GM13977 (cell line): ENCODE data around the gene HCN4.

Experiments
- DNase-seq: peaks from one replicate; pipeline ENCODE4 v3.0.0; 2012; ENCODE audit warnings: low spot score
- in situ Hi-C: fragments of 300-500 bp; cut with MboI; formaldehyde crosslinking; loops from one replicate; pipeline ENCODE4 v1.12.0; 2022; ENCODE audit warnings: low sequenced_read_pairs, low pct_unique_long_range_greater_than_20kb, mixed read lengths, inconsistent platforms; ENCODE audit not compliant: unreplicated experiment
- TF ChIP-seq, protein P1 (sequence below): IDR thresholded peaks from 2 replicates; pipeline ENCODE4 v1.5.1; 2012; ENCODE audit warnings: mild to moderate bottlenecking, control low read depth; ENCODE audit not compliant: insufficient read depth; ENCODE audit errors: extremely low read depth, missing control alignments

Gene HCN4

DNA sequence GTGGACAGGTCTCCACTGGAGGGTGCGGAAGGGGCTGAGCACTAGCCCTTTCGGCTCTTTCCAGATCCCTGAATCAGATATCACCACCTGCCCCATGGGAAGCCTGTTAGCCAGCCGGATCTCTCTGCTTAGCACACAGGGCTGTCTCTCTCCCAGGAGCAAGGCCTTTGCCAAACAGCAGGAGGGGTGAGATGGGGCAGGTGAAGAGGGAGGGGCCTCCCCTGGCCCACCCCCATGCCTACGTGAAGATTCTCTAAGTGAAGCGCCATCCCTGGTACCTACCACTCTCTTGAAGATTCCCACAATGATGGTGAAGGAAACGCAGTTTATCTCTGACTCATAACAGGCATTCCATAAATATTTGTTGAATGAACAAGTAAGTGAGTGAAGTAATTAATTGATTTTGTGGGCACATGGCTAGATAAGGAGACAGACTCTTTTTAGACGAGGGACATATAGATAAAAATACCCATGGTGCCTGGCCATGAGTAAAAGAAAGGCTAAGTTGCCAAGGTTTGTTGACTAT, 19.6 kb upstream of the HCN4 start:
- TF ChIP-seq, protein P1, sequence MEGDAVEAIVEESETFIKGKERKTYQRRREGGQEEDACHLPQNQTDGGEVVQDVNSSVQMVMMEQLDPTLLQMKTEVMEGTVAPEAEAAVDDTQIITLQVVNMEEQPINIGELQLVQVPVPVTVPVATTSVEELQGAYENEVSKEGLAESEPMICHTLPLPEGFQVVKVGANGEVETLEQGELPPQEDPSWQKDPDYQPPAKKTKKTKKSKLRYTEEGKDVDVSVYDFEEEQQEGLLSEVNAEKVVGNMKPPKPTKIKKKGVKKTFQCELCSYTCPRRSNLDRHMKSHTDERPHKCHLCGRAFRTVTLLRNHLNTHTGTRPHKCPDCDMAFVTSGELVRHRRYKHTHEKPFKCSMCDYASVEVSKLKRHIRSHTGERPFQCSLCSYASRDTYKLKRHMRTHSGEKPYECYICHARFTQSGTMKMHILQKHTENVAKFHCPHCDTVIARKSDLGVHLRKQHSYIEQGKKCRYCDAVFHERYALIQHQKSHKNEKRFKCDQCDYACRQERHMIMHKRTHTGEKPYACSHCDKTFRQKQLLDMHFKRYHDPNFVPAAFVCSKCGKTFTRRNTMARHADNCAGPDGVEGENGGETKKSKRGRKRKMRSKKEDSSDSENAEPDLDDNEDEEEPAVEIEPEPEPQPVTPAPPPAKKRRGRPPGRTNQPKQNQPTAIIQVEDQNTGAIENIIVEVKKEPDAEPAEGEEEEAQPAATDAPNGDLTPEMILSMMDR: no peak
- in situ Hi-C loops: no loop called here
- no peak for DNase-seq

DNA sequence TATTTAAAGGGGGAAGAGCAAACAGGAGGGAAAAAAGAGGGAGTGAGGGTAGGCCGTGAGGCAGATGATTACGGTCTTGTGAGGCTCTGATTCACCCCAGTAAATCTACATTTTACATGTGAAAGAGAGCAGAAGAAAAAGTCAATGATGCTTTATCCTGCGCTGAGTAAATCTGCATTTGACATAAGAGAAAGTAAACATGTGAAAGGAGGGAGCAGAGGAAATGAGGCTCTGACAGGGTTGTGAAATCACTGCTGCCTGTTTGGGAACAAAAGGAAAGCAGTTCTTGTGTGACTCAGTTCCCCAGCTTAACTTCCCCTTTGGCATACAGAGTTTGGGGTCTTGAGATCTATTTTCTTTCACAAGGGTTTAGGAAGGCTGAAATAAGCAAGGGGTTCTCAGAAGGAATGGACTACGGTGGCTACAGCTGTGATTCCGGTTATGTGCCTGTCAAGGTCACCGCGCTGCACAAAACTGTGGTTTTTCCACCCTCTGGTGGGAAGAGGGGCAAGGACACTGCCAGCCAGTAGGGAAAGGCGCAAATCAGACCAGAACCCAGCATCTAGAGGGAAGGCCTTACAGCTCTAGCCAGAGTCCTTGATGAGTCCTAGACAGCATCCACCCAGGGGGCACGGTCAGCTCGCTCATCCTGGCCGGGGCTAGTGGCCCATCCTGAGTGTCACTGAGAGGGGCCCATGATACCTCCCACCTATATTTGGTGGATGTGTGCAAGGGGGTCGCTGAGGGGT, 18.9 kb upstream of the HCN4 start:
- in situ Hi-C loops: no loop called here
- no peak for DNase-seq
- TF ChIP-seq, protein P1: no peak

DNA sequence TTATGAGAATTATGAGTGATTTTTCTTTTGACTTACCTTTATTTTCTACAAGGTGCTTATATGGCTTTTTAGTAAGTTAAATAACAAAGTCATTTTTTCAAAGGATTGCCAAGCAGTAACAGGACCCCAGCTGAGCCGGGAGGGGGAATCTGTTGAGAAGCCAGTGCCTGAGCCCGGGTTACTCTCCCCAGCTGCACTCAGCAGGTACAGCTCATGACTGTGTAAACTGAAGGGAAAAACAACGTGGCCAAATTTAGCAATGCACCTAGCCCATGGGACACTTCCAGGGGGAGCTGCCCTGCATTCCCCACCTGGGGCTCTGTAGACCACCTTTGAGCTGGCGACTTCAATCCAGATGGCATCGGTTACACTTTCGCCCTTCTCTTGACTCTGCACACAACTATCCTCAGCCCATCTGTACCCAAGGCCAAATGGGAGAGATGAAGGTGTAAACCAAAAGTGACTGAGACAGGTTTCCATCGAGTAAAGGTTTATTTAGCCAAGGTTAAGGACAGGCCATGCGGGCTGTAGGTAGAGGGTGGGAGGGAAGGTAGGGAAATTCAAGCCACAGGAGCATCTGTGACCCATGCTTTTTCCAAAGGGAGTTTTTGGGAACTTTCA, 18.2 kb upstream of the HCN4 start:
- no peak for DNase-seq
- TF ChIP-seq, protein P1: no peak

DNA sequence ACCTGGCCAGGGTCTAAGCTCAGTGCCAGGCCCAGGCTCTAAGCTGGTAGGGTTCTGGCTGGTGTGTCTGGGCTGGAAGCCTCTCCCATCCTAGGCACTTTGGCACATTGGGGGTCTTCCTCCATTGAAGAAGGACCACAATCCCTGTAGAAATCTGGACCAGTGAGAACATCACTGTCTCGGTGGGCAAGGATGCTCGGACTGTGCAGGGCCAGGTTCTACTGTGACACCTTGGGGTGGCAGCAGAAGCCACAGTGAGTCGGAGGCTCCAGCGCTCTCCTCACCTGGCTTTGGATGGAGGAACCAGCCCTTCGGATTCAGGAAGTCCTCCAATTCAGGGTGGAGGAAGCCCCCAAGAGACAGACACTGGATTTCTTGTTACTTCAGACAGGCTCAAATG, 17.5 kb upstream of the HCN4 start:
- in situ Hi-C loops: no loop called here
- DNase-seq: no peak
- TF ChIP-seq, protein P1: no peak

More for the DNA sequence above, 18.2 kb upstream of the HCN4 start:
- in situ Hi-C loops: no loop called here

DNA sequence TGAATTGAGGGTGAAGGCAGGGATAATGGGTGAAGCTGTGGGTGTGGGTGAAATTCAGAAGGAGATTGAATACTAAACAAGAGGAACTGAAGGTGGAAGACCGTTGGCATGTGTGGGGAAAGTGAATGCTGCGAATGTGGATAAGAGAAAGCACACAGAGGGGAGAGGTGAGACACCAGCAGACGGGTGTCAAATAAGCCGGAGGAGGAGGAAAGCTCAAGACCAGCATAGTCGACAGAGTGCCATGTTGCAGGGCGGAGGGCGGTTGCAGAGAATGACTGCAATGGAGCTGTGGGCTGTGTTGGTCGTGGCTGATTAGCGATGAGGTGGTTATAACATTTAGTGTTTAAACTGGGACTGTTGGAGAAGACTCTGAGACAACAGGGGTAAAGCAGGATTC, 16.4 kb upstream of the HCN4 start:
- in situ Hi-C loops: no loop called here
- no peak for DNase-seq
- TF ChIP-seq, protein P1: no peak

DNA sequence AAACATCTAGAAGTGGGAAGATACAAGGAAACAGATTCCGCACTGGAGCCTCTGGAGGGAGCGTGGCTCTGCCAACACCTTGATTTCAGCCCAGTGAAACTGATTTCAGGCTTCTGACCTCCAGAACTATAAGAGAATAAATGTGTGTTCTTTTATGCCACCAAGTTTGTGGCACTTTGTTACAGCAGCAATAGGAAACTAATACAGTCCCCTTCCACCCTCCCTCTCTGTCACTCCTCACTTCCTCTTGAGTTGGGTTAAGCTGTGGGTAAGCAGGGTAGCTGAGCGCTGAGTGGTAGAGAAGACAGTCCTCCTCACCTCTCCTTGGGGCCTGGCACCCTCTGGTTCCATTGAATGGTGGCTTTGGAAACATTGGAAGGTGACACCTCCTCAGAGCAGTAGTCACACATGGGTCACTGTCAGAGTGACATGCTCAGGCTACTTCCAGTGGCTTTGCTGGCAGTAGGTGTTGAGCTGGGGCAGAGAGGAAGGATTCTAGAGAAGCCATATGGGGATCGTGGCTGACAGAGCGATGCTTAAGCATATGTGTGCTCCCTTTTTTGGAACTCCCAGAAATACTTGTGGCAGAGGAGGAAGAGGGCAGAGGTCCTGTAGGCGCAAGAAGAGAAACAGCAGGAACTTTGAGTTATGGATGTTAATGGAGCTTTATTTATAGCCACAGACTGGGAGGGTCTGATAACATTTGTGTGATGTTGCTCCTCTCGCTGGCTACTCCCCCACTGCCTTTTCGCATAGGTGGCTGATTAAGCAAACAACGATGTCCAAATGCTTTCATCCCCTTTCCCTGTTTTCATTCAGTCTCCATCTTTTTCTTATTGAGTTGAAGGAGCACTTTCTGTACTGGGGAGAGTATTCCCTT, 14.8 kb upstream of the HCN4 start:
- TF ChIP-seq, protein P1: no peak
- DNase-seq: no peak
- in situ Hi-C loops: no loop called here
